Activated CD4-positive, alpha-beta T cell treated with anti-CD3 and anti-CD28 coated beads for 36 hours (primary cell): Measurements from ENCODE around the gene SPEM3. TPM values are rescaled to one million over a fixed set of nuclear protein-coding genes. Genes with fewer than 3 reads are reported as not detected.

Experiments used
- ATAC-seq: fragments of 200-7000 bp; cut with Tn5 transposase; one replicate; pipeline ENCODE4 v1.10.0; 2021; ENCODE audit warnings: mild to moderate bottlenecking, moderate library complexity
- CTCF ChIA-PET: fragments of 350-600 bp; sonication (Branson Sonifier 250); formaldehyde crosslinking; loops from one replicate; lab custom pipeline; 2021; ENCODE audit warnings: antibody characterized with exemption; lab: Charles Lee
- POLR2A ChIA-PET: fragments of 350-600 bp; sonication (Branson Sonifier 250); formaldehyde crosslinking; loops from one replicate; lab custom pipeline; 2021; ENCODE audit warnings: antibody characterized with exemption, inconsistent platforms; lab: Charles Lee
- DNase-seq: peaks from one replicate; pipeline ENCODE4 v3.0.0-alpha.2; 2020
- H3K27ac Mint-ChIP-seq: one replicate; pipeline ENCODE4 v1.8.0; 2021; ENCODE audit warnings: mixed read lengths
- H3K27me3 Mint-ChIP-seq: one replicate; pipeline ENCODE4 v1.8.0; 2021; ENCODE audit warnings: mixed read lengths
- H3K36me3 Mint-ChIP-seq: one replicate; pipeline ENCODE4 v1.8.0; 2021; ENCODE audit warnings: low read depth, mixed read lengths
- H3K4me1 Mint-ChIP-seq: one replicate; pipeline ENCODE4 v1.8.0; 2021; ENCODE audit warnings: mixed read lengths
- H3K4me3 Mint-ChIP-seq: one replicate; pipeline ENCODE4 v1.8.0; 2021; ENCODE audit warnings: mild to moderate bottlenecking, moderate library complexity, mixed read lengths
- H3K9me3 Mint-ChIP-seq: one replicate; pipeline ENCODE4 v1.8.0; 2021; ENCODE audit warnings: low read depth, mixed read lengths
- intact Hi-C, 2 experiments: fragments of 100-400 bp; cut with DNase I in 1 of 2; cut with micrococcal nuclease in 1 of 2; formaldehyde crosslinking; loops; one replicate each; pipeline versions ENCODE4 v1.14.2 to v1.15.1; 2022 to 2024; cut with DNase I, micrococcal nuclease
- total RNA-seq, 2 experiments: library from RNA; stranded (reverse); gene quantifications; one replicate each; pipeline ENCODE4 v1.2.3, GENCODE V29; 2021

The SPEM3 gene
- total RNA-seq, 2 experiments from 2014 or later = not detected

DNA sequence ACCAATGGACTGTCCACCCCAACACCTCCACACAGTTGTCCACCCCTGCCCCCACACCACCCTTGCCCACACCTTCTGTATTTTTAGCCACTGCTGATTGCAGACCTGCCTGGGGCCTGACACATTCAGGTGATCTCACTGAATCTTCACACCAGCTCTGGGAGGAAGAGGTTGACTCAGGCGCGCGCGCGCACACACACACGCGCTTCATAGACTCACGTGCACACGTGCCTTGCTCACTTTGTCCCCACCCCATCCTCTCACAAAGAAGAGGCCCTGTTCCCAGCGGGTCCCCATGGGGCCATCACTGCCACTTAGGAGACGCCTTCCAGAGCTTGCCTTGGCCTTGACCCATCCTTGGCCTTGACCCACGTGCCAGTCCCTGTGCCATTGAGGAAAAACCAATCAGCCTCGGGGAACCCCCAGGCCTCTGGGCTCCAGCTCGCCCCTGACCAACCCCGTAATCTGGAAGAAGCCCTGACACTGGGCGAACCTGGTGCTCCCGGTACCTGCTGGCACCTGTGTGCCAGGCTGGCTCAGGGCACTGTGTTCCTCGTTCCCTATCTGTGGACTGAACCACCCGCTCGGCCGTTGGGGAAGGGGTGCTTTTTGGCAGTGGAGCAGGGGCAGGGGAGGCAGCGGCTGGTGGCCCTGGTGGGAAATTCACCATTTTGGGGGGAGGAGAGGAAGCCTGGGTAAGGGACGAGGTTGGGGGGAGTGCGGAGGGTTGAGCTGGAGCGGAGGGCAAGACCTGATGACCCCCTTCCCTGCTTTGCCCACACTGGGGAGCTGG lies 17.8 kb upstream of the SPEM3 start:
- no peak overlapping the region for H3K27ac Mint-ChIP-seq
- ATAC-seq (no peak), DNase-seq (peak; percentile 26)
- POLR2A ChIA-PET = no interaction called here
- H3K36me3 Mint-ChIP-seq = no peaks in the 10 kb centered on the region
- H3K4me1 Mint-ChIP-seq = peaks cover 7% of the 10 kb centered on the region
- H3K27me3 Mint-ChIP-seq = no peaks in the 10 kb centered on the region
- no peak overlapping the region for H3K4me3 Mint-ChIP-seq
- intact Hi-C loops = no loop called here
- CTCF ChIA-PET = no interaction called here
- no peaks in the 10 kb centered on the region for H3K9me3 Mint-ChIP-seq

GRCh38 chr17:7411427-7411750 lies 17.3 kb upstream of the SPEM3 start:
- H3K4me1 Mint-ChIP-seq = peaks cover 5% of the 10 kb centered on the region
- DNase-seq = no peak
- H3K27me3 Mint-ChIP-seq = no peaks in the 10 kb centered on the region
- no peaks in the 10 kb centered on the region for H3K9me3 Mint-ChIP-seq
- CTCF ChIA-PET = no interaction called here
- no peaks in the 10 kb centered on the region for H3K36me3 Mint-ChIP-seq
- POLR2A ChIA-PET = no interaction called here
- H3K4me3 Mint-ChIP-seq = no peak overlapping the region
- no peak overlapping the region for H3K27ac Mint-ChIP-seq
- intact Hi-C loops = no loop called here
- ATAC-seq = no peak

DNA sequence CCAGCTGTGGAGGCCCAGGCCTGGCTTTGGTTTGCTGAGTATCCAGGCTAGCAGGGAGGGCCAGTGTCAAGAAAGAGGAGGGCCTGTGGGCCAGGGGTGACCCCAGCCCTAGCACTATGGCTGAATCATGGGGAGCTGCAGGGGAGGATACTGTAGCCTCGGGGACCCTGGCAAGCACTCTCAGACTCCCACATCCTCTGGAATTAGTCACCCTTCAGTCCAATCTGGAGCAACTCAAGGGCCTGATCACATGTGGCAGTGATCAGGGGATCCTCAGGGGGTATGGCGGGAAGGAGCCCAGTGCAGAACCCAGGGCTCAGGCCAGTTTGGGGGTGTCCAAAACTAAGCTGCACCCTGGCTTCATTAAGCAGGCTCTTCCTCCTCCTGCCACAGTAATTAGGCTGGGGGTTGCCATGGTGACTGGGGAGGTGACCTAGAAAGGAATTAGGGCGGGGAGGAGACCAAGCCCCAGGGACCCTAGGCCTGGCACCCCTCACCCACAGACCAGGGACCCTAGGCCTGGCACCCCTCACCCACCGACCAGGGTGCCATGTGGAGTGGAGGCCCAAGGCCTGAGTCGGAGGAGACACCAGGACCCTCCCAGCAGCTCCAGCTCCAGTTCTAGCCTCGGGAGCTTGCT lies 15.2 kb upstream of the SPEM3 start:
- ChIA-PET CTCF (interaction anchor here (0.5 to 0.9 kb wide), 2 partner anchors 10 to 12 kb away, joined by 3 to 4 read pairs; partner anchors contain the start of gene SPEM2), POLR2A (no interaction called here)
- no peak overlapping the region for H3K4me3 Mint-ChIP-seq
- H3K9me3 Mint-ChIP-seq = no peaks in the 10 kb centered on the region
- intact Hi-C loops = no loop called here
- H3K27ac Mint-ChIP-seq = no peak overlapping the region
- DNase-seq = no peak
- no peaks in the 10 kb centered on the region for H3K4me1 Mint-ChIP-seq
- H3K36me3 Mint-ChIP-seq = no peaks in the 10 kb centered on the region
- H3K27me3 Mint-ChIP-seq = no peaks in the 10 kb centered on the region
- peak; percentile 16 for ATAC-seq

- ChIA-PET CTCF (interaction anchor here (0.6 kb wide), 1 partner anchor 226 kb away, joined by 6 read pairs; no protein-coding TSS in a partner anchor), POLR2A (no interaction called here)
- no peak overlapping the region for H3K27ac Mint-ChIP-seq
- intact Hi-C loops = no loop called here
- ATAC-seq = no peak
- no peak overlapping the region for H3K4me3 Mint-ChIP-seq
- no peak for DNase-seq
- H3K27me3 Mint-ChIP-seq = no peaks in the 10 kb centered on the region
- no peaks in the 10 kb centered on the region for H3K4me1 Mint-ChIP-seq
- H3K9me3 Mint-ChIP-seq = no peaks in the 10 kb centered on the region
- H3K36me3 Mint-ChIP-seq = no peaks in the 10 kb centered on the region
These were observed 13.8 kb upstream of the SPEM3 start for GRCh38 chr17:7414837-7415236.

DNA sequence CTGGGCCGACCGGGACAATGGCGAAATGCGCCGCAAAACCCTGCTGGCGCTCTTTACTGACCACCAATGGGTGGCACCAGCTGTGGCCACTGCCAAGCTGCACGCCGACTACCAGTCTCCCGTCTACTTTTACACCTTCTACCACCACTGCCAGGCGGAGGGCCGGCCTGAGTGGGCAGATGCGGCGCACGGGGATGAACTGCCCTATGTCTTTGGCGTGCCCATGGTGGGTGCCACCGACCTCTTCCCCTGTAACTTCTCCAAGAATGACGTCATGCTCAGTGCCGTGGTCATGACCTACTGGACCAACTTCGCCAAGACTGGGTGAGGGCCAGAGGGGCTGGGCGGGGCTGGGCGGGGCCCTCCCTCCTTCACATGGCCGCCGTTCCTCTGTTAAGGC lies 12.9 kb upstream of the SPEM3 start:
- no peaks in the 10 kb centered on the region for H3K36me3 Mint-ChIP-seq
- H3K27ac Mint-ChIP-seq = no peak overlapping the region
- DNase-seq = no peak
- ATAC-seq = no peak
- POLR2A ChIA-PET = no interaction called here
- CTCF ChIA-PET = no interaction called here
- intact Hi-C loops = no loop called here
- H3K9me3 Mint-ChIP-seq = no peaks in the 10 kb centered on the region
- H3K27me3 Mint-ChIP-seq = no peaks in the 10 kb centered on the region
- H3K4me1 Mint-ChIP-seq = no peaks in the 10 kb centered on the region
- H3K4me3 Mint-ChIP-seq = no peak overlapping the region

DNA sequence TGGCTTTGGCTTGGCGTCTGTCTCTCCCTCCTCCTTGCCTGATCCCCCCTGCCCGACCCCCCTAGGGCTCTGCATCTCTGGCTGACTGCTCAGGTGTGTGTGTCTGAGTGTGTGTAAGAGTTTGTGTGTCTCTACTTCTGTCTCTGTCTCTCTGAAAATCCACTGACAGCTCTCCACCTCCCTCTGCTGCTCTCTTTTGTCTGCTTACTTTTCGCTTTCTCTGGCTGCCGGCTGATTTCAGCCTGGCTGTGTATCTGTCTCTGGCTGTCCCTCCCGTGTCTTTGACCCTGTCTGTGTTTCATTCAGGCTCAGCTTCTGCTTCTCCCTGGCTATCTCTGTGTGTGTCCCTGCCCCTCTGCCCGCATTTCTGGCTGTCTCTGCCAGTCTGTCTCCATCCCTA lies 12.3 kb upstream of the SPEM3 start:
- no peaks in the 10 kb centered on the region for H3K27me3 Mint-ChIP-seq
- CTCF ChIA-PET = no interaction called here
- ATAC-seq (no peak), DNase-seq (no peak)
- H3K4me3 Mint-ChIP-seq = no peak overlapping the region
- H3K36me3 Mint-ChIP-seq = no peaks in the 10 kb centered on the region
- intact Hi-C loops = no loop called here
- POLR2A ChIA-PET = no interaction called here
- H3K4me1 Mint-ChIP-seq = no peaks in the 10 kb centered on the region
- no peaks in the 10 kb centered on the region for H3K9me3 Mint-ChIP-seq
- no peak overlapping the region for H3K27ac Mint-ChIP-seq

- H3K27me3 Mint-ChIP-seq = no peaks in the 10 kb centered on the region
- no peaks in the 10 kb centered on the region for H3K36me3 Mint-ChIP-seq
- intact Hi-C loops = no loop called here
- H3K4me1 Mint-ChIP-seq = no peaks in the 10 kb centered on the region
- H3K9me3 Mint-ChIP-seq = no peaks in the 10 kb centered on the region
- DNase-seq = no peak
- ChIA-PET CTCF (no interaction called here), POLR2A (no interaction called here)
- no peak overlapping the region for H3K4me3 Mint-ChIP-seq
- no peak for ATAC-seq
- H3K27ac Mint-ChIP-seq = no peak overlapping the region
These were observed 11.5 kb upstream of the SPEM3 start for GRCh38 chr17:7417056-7417655.

DNA sequence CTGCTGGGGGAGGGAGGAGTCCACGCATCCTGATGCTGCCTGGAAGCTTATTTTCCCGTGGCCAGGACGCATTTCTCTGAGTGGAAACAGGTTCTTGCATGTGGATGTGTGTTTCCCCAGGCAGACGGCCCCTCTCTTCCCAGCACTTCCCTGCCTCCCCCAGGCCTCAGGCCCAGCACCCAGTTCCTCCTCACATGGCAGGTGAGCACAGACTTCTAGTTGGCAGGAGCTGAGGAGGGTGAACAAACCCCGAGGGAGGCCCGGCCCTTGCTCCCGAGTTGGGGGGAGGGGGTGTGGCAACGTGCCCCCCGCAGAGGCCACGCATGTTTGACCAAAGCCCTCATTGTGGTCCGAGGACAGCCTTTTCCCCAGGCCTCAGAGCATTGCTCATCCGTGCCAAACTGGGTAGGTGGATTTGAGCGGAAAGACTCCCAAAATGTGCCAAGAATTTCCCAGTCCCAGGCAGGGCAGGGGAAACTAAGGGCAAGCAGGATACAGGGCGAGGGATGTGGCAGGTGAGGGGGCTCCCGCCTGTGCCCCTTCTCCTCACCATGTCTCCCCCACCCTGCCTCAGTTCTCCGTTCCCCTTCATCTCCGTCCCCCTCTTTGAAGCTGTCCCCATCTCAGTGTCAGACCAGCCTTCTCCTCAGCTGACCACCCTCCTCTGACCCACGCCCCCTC lies 10.0 kb upstream of the SPEM3 start:
- ChIA-PET CTCF (no interaction called here), POLR2A (no interaction called here)
- Mint-ChIP-seq H3K9me3 (no peaks in the 10 kb centered on the region), H3K27ac (no peak overlapping the region), H3K4me3 (no peak overlapping the region), H3K36me3 (no peaks in the 10 kb centered on the region), H3K27me3 (no peaks in the 10 kb centered on the region), H3K4me1 (no peaks in the 10 kb centered on the region)
- DNase-seq = no peak
- intact Hi-C loops = no loop called here
- ATAC-seq = no peak

DNA sequence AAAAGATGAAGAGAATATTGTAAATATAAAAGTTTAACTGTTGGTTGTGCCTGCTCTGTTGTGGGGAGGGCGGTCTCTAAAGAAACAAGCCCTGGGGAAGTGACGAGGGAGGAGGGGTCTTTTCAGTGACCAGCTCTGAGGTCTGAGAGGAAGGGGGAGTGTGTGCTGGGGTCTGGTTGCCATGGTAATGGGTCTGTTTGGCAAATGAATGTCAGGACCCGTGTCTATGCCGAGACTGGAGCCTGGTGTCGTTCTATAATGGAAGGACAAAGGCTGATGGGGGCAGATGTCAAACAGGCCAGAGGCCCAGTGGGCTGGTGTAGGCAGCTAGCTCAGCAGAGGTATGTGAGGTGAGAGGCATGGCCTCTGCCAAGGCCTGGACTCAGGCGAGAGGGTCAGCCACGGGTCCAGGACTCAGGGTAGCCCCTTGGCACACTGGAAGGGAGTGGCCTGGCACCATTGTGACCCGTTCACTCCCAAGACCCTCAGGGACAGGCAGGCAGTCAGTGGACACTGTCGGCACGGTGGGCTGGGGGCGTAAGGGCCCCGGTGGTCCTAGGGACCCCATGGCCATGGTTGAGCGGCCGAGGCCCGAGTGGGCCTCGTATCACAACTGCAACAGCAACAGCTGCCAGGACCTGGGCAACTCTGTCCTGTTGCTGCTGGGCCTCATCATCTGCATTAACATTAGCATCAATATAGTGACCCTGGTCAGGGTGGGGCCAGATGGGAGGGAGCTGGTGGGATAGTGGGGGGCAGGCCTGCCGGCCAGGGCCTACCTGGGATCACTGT lies 8.6 kb upstream of the SPEM3 start, which contains the start of gene SPEM1:
Gene SPEM1, plus strand, starts transcription at position 506 of the 792 bp plus-strand sequence. Its CDS starts 61 bp downstream, at position 567.
- ATAC-seq = no peak
- ChIA-PET CTCF (interaction anchor here (1.2 kb wide), 1 partner anchor 141 kb away, joined by 3 read pairs; no protein-coding TSS in a partner anchor), POLR2A (no interaction called here)
- DNase-seq = no peak
- Mint-ChIP-seq H3K9me3 (no peaks in the 10 kb centered on the region), H3K4me1 (no peaks in the 10 kb centered on the region), H3K4me3 (no peak within 1 kb of the TSS), H3K36me3 (no peaks in the 10 kb centered on the region), H3K27me3 (no peaks in the 10 kb centered on the region), H3K27ac (no peak within 1 kb of the TSS)
- intact Hi-C loops = no loop called here

GRCh38 chr17:7421186-7421585 lies 7.5 kb upstream of the SPEM3 start:
- intact Hi-C loops = no loop called here

GRCh38 chr17:7423679-7424078 lies 5.0 kb upstream of the SPEM3 start:
- DNase-seq (no peak), ATAC-seq (no peak)
- Mint-ChIP-seq H3K4me1 (no peaks in the 10 kb centered on the region), H3K27me3 (no peaks in the 10 kb centered on the region), H3K36me3 (no peaks in the 10 kb centered on the region), H3K4me3 (no peak overlapping the region), H3K9me3 (no peaks in the 10 kb centered on the region), H3K27ac (no peak overlapping the region)
- ChIA-PET POLR2A (interaction anchor here (0.6 kb wide), 1 partner anchor 263 kb away, joined by 3 read pairs; the partner anchor contains the start of gene TP53), CTCF (interaction anchor here (0.6 to 0.7 kb wide), 2 partner anchors 10 to 219 kb away, joined by 3 read pairs; no protein-coding TSS in a partner anchor)
- intact Hi-C loops = no loop called here

More at GRCh38 chr17:7421186-7421585, 7.5 kb upstream of the SPEM3 start:
- H3K4me3 Mint-ChIP-seq = no peak overlapping the region
- H3K4me1 Mint-ChIP-seq = no peaks in the 10 kb centered on the region
- ChIA-PET POLR2A (no interaction called here), CTCF (no interaction called here)
- H3K27me3 Mint-ChIP-seq = no peaks in the 10 kb centered on the region
- no peaks in the 10 kb centered on the region for H3K36me3 Mint-ChIP-seq
- H3K27ac Mint-ChIP-seq = no peak overlapping the region
- ATAC-seq (no peak), DNase-seq (no peak)
- H3K9me3 Mint-ChIP-seq = no peaks in the 10 kb centered on the region
